Effector CD8-positive, alpha-beta T cell (primary cell): Measurements from ENCODE around the gene ABAT.

ENCODE experiments used
- DNase-seq: peaks from one replicate; lab custom pipeline; 2025; lab: John Stamatoyannopoulos, UW
- total RNA-seq, 4 experiments: gene quantifications; one replicate each; lab custom pipeline; 2026; lab: John Stamatoyannopoulos, UW

Gene ABAT
- total RNA-seq, result 34.3 to 71.7 (median 51.9) reads per million in 4 experiments

GRCh38 chr16:8674413-8675022 is at the start of gene ABAT:
Gene ABAT (plus strand): TSS chr16:8674617. CDS start chr16:8735740, 61,123 bp downstream.
- peak; percentile 83 for DNase-seq

GRCh38 chr16:8625491-8626087 is 48.8 kb upstream of the ABAT start:
- no peak for DNase-seq

DNA sequence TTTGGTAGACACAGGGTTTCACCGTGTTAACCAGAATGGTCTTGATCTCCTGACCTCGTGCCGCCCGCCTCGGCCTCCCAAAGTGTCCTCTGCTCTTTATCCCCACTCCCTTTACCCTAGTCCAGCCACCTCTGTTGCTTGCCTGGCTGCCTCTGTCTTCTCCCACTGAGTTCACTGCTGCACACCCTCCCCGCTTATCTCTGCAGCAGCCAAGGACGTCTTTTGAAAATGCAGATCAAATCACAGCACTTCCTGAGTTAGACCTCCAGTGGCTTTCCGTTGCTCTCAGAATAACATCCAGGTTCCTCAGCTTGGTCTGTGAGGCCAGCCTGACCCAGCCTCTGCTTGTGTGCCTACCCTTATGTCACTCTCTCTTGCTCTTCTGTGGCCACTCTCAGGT is 47.5 kb upstream of the ABAT start:
- no peak for DNase-seq

DNA sequence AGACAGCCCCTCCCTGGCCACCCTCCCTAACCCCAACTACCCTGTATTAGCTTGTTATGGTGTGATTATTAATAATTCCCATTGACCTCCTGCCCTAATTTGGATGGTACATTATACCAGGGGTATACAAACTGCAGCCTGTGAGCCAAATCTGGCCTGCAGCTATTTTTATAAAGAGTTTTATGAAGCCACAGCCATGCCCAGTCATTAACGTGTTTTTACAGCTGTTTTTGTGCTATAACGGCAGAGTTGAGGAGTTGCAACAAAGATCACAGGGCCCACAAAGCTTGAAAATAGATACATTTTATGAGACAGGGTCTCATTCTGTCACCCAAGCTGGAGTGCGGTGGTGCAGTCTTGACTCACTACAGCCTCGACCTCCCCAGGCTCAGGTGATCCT is 47.0 kb upstream of the ABAT start:
- DNase-seq, result no peak

- no peak for DNase-seq
Observed at GRCh38 chr16:8628981-8629725, 45.3 kb upstream of the ABAT start.

DNA sequence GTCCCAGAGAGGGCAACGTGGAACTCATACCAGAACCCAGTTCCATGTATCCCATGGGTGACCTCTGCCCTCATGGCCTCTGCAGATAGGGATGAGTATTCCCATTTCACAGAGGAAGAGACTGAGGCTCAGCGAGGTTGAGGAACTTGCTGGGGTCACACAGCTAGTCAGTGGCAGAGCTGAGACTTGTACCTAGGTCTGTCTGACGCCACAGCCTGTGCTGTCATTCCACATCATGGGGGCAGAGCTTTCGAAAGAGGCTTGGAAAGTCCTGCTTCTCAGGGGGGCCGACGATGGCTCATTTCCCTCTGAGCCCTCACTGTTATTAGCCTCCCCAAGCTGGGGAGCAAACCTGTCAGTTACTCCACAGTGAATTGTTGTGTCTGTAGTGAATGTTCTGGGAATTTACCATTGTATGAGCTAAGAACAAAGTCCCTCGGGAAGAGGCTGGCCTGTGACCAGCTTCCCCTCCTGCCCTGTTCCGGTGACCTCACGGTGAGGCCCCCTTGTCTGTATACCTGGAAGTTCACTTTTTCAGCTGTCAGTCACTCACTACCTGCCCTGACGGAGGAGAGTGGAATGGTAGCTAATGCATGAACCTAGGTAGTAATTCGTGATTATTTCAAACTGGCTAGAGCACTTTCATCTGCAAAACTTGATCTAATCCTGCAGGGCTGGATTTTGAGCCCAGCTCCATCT is 44.0 kb upstream of the ABAT start:
- DNase-seq, result no peak

DNA sequence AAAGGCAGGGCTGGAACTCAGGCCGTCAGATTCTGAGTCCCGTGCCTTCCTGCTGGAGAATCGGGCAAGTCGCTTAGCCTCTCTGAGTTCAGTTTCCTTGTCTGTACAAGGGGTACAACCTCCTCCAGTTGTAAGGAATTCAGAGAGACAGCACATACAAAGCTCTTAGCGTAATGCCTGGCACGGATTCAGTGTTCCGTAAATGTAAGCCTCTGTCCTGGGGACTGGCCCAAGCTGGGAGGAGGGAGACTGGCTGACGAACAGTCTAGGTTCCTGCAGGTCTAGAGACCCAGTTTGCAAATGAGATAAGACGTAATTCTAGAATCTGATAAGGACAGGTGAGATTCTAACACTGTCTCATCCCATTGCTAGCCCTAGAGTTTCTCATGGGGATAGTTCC is 43.0 kb upstream of the ABAT start:
- no peak for DNase-seq

DNA sequence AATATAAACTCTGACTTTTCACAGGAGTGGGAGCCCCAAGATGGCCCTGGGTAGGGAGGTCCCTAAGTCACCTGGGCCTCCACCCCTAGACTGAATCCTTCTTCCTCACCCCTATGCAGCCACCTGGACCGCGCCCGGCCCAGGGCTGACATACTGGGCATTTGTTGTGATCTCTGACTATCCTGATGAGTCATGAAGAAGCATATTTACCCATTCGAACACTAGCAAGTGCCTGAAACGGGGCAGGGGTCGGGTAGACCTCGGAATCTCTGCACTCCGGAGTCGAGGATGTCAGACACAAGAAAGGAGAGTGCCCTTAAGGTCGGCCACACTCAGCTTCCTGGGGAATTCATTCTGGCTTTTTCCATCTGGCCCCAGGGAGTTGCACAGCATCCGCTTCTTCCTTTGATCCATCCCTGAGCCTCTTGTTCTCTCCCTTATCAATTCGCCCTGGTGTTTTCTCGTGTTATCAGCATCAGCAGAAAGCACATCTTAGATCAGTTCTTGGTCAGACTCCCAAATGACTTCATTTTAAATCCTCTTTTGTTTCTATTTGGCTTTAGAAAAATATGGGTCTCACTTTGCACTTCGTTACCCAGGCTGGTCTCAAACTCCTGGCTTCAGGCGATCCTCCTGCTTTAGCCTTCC is 42.5 kb upstream of the ABAT start:
- no peak for DNase-seq

DNA sequence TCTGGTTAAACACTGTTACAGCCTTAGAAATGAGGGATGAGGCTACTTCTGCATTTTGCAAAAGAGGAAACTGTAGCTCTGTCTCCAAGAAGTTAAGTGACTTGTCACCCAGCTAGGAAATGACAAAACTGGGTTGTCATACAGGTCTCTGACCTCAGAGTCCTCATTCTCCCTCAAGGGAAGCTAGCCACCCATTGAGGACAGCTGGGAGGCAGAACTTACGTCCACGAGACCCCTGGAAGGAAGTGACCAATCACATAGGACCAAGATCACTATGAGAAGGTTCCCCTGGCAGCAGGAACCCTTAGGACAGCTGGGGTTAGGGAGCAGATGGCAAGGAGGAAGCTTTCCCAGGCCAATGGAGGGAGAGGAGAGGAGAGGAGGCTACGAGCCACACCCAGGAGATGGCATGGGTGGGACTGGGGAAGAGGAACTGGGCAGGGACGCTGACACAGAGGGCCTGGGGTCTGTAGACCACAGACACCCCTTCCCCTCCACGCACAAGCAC is 41.7 kb upstream of the ABAT start:
- no peak for DNase-seq

- DNase-seq, result no peak
Observed at GRCh38 chr16:8634991-8635736, 39.3 kb upstream of the ABAT start.

DNA sequence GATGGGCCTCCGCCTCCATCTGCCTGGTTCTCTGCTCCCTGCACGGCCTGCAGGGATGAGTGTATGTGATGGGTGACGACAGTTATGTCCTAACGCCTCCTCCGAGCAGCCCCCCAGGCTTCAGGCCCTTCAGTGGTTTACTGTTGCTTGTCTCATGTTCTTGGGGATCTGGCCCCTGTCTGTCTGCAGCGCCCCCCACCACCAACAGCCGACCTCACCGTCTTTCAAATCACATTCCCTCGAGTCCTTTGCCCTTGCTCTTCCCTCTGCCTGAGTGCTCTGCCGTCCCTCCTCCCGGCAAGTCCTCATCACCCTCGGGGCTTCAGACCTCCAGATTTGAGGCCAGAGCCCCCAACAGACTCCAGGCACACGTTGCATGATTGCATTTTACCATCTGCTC is 34.7 kb upstream of the ABAT start:
- DNase-seq, result no peak

- no peak for DNase-seq
Observed at GRCh38 chr16:8641671-8642070, 32.7 kb upstream of the ABAT start.

GRCh38 chr16:8642146-8642545 is 32.3 kb upstream of the ABAT start:
- DNase-seq, result no peak

GRCh38 chr16:8644211-8645140 is 29.9 kb upstream of the ABAT start:
- DNase-seq, result no peak

DNA sequence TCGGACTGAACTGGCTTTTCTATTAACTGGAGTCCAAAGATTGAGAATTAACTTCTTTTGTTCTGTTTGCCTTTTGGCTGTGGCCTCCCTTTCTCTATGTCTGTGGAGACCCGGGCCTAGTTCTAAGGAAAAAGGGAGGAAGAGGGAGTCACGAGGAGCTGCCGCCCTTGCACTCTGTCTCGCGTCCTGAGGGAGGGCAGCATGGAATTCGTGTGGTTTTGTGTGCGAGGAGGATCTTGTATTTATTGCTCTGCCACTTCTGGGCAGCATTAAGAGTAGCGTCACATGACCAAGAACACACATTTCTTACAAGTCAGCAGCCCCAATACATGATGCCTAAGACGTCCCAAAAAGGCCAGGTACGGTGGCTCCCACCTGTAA is 29.3 kb upstream of the ABAT start:
- DNase-seq, result no peak

DNA sequence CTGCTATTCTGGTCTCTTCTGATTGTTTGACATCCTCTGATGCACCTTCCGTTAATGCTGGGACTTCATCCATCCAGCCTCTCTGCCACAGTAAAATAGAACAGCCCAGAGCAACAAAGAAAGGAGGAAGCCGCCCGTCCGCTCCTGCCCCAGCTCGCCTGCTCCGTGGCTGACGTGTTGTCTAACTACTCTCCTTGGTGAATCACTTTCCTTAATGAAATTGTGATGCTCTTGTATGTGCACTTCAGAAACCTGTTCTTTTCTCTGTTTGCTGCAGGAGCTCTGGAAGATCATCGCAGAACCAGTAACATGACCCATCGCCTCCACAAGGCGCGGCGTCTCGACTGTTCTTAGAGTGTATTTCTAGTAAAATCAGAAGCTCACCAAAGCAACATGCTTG is 28.6 kb upstream of the ABAT start:
- DNase-seq, result no peak

DNA sequence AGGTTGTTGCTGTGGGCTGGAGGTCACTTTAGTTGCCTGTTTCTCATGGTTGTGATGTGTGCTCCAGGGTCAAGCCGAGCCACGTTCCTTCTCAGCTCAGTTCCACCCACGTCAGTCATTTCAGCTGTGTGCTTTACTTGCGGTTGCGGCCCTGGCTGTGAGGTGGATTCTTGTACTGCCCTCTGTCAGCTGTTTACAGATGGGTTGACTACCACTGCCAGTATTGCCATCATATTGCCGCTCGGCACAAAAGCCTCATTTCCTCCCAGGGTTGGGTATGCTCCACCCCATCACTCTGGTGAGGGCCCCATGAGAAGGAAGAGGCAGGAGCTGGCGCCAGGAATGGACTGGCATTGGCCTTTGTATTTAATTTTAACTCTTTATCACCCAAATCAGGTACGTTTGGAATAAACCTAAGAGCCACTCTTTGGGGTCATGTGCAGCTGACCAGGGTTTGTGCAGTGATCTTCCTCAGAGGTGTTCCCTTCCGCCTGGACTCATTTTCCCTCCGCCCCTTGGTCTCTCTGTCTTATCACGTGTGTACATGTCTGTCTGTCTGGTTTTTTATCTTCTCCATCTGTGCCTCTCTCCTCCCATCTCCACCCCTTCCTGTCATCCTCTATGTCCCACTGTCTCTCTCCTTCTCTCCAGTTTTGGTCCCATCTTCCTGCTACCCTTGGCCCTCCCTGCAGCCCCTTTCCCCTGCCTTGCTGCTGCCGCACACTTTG is 27.9 kb upstream of the ABAT start:
- DNase-seq, result no peak

GRCh38 chr16:8647721-8648318 is 26.6 kb upstream of the ABAT start:
- DNase-seq, result no peak

GRCh38 chr16:8648877-8649276 is 25.5 kb upstream of the ABAT start:
- DNase-seq, result no peak
